ENCODE data around the gene KIF13A. TPM values are rescaled to one million over a fixed set of nuclear protein-coding genes. Genes with fewer than 3 reads are reported as not detected.

Gene KIF13A
- total RNA-seq, 4 donors from 2014 or later = 36.3 to 47.5 (median 38.1) TPM

GRCh38 chr6:17931227-17931626 is 56.2 kb downstream of the KIF13A start:
- DNase-seq = no peak
- Histone ChIP-seq H3K27ac (peak overlapping the region; percentile 44 to 71 (median 52)), H3K4me1 (peaks cover 0 to 73% (median 28%) of the 10 kb centered on the region in 4 donors), H3K4me3 (no peak overlapping the region), H3K27me3 (no peaks in the 10 kb centered on the region), H3K36me3 (no peaks in the 10 kb centered on the region), H3K9me3 (no peaks in the 10 kb centered on the region)
- in situ Hi-C loops (cut with MboI; ENCODE audit: low pct_ligation_motif_present in 1 of 4, low pct_unique_long_range_greater_than_20kb in 1 of 4, low sequenced_read_pairs in 3 of 4) (no loop called here), intact Hi-C loops (cut with DNase I; ENCODE audit: low total_unique reads) (loop anchor here (10.0 kb wide), 1 partner anchor 54 kb away; the partner anchor contains the start of gene KIF13A)
- no peak for TF ChIP-seq POLR2A (IDR thresholded peaks at IDR 0.05)

- Histone ChIP-seq H3K27me3 (no peaks in the 10 kb centered on the region), H3K36me3 (no peaks in the 10 kb centered on the region), H3K9me3 (no peaks in the 10 kb centered on the region), H3K27ac (peak overlapping the region; percentile 29 to 71 (median 52)), H3K4me3 (no peak overlapping the region), H3K4me1 (peaks cover 0 to 70% (median 26%) of the 10 kb centered on the region in 4 donors)
- no peak for DNase-seq
- in situ Hi-C loops (cut with MboI; ENCODE audit: low pct_ligation_motif_present in 1 of 4, low pct_unique_long_range_greater_than_20kb in 1 of 4, low sequenced_read_pairs in 3 of 4) = no loop called here
- intact Hi-C loops (cut with DNase I; ENCODE audit: low total_unique reads) = loop anchor here (10.0 kb wide), 1 partner anchor 54 kb away; the partner anchor contains the start of gene KIF13A
- WGBS, 2 donors (ENCODE audit: low coverage in 1 of 2) = 76% methylated on average over 4 to 5 of the region's 5 CpGs
- TF ChIP-seq CTCF (IDR thresholded peaks at IDR 0.05) (no peak), POLR2AphosphoS5 (IDR thresholded peaks at IDR 0.05) (no peak), EP300 (IDR thresholded peaks at IDR 0.05; ENCODE audit: low read depth) (no peak), POLR2A (IDR thresholded peaks at IDR 0.05) (no peak)
Observed at GRCh38 chr6:17930321-17930993, 57.0 kb downstream of the KIF13A start.

GRCh38 chr6:17928514-17929430 is 58.7 kb downstream of the KIF13A start:
- intact Hi-C loops (cut with DNase I; ENCODE audit: low total_unique reads) (loop anchor here (10.0 kb wide), 1 partner anchor 54 kb away; no protein-coding TSS in a partner anchor), in situ Hi-C loops (cut with MboI; ENCODE audit: low pct_ligation_motif_present in 1 of 4, low pct_unique_long_range_greater_than_20kb in 1 of 4, low sequenced_read_pairs in 3 of 4) (no loop called here)
- Histone ChIP-seq H3K27ac (peak overlapping the region; percentile 42 to 71 (median 52)), H3K36me3 (no peaks in the 10 kb centered on the region), H3K9me3 (no peaks in the 10 kb centered on the region), H3K4me3 (no peak overlapping the region), H3K4me1 (peaks cover 0 to 62% (median 24%) of the 10 kb centered on the region in 4 donors), H3K27me3 (no peaks in the 10 kb centered on the region)
- WGBS, 2 donors (ENCODE audit: low coverage in 1 of 2) = 30 to 72% methylated on average over 1 to 5 of the region's 5 CpGs
- no peak for DNase-seq
- TF ChIP-seq POLR2A (IDR thresholded peaks at IDR 0.05) (no peak), EP300 (IDR thresholded peaks at IDR 0.05; ENCODE audit: low read depth) (no peak), POLR2AphosphoS5 (IDR thresholded peaks at IDR 0.05) (no peak), CTCF (IDR thresholded peaks at IDR 0.05) (no peak)

- H3K4me3 ChIP-seq = no peak overlapping the region
- peaks cover 0 to 58% (median 19%) of the 10 kb centered on the region in 4 donors for H3K4me1 ChIP-seq
- intact Hi-C loops (cut with DNase I; ENCODE audit: low total_unique reads) (loop anchor here (10.0 kb wide), 1 partner anchor 53 kb away; no protein-coding TSS in a partner anchor), in situ Hi-C loops (cut with MboI; ENCODE audit: low pct_ligation_motif_present in 1 of 4, low pct_unique_long_range_greater_than_20kb in 1 of 4, low sequenced_read_pairs in 3 of 4) (no loop called here)
- no peaks in the 10 kb centered on the region for H3K9me3 ChIP-seq
- TF ChIP-seq EP300 (IDR thresholded peaks at IDR 0.05; ENCODE audit: low read depth) (no peak), POLR2AphosphoS5 (IDR thresholded peaks at IDR 0.05) (no peak), CTCF (IDR thresholded peaks at IDR 0.05) (no peak), POLR2A (IDR thresholded peaks at IDR 0.05) (no peak)
- WGBS, 2 donors (ENCODE audit: low coverage in 1 of 2) = 79 to 90% methylated on average over 2 to 3 of the region's 3 CpGs
- peak overlapping the region in 3 of 4 donors; percentile 30 to 55 (median 33) for H3K27ac ChIP-seq
- H3K36me3 ChIP-seq = no peaks in the 10 kb centered on the region
- no peak for DNase-seq
- H3K27me3 ChIP-seq = no peaks in the 10 kb centered on the region
Observed at GRCh38 chr6:17927705-17928104, 59.7 kb downstream of the KIF13A start.
